ENCODE data around the gene CPEB4.

CPEB4 gene

DNA sequence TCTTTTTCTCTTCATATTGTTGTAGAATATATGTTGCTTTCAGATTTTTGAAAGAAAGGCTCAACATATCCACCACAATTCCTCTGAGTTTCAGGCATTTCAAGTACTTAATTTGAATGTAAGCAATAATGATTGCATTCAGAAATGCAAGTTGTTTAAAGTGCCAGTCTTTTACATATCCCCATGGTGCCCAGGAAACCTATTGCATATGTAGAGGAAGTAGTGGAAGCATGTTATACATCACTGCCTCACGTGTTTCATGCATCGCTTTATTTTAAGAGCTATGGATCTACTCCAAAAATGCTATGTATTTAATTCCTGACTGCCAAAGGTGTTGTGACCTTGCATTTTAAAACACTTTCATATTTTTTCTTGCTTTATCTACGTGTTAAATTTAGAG is 28.1 kb downstream of the CPEB4 start:
- H3K4me3 ChIP-seq (ENCODE audit: low read depth, low read length): no peak overlapping the region
- TF ChIP-seq, protein P1, sequence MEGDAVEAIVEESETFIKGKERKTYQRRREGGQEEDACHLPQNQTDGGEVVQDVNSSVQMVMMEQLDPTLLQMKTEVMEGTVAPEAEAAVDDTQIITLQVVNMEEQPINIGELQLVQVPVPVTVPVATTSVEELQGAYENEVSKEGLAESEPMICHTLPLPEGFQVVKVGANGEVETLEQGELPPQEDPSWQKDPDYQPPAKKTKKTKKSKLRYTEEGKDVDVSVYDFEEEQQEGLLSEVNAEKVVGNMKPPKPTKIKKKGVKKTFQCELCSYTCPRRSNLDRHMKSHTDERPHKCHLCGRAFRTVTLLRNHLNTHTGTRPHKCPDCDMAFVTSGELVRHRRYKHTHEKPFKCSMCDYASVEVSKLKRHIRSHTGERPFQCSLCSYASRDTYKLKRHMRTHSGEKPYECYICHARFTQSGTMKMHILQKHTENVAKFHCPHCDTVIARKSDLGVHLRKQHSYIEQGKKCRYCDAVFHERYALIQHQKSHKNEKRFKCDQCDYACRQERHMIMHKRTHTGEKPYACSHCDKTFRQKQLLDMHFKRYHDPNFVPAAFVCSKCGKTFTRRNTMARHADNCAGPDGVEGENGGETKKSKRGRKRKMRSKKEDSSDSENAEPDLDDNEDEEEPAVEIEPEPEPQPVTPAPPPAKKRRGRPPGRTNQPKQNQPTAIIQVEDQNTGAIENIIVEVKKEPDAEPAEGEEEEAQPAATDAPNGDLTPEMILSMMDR (IDR thresholded peaks at IDR 0.05; ENCODE audit: low read depth, low read length): no peak

DNA sequence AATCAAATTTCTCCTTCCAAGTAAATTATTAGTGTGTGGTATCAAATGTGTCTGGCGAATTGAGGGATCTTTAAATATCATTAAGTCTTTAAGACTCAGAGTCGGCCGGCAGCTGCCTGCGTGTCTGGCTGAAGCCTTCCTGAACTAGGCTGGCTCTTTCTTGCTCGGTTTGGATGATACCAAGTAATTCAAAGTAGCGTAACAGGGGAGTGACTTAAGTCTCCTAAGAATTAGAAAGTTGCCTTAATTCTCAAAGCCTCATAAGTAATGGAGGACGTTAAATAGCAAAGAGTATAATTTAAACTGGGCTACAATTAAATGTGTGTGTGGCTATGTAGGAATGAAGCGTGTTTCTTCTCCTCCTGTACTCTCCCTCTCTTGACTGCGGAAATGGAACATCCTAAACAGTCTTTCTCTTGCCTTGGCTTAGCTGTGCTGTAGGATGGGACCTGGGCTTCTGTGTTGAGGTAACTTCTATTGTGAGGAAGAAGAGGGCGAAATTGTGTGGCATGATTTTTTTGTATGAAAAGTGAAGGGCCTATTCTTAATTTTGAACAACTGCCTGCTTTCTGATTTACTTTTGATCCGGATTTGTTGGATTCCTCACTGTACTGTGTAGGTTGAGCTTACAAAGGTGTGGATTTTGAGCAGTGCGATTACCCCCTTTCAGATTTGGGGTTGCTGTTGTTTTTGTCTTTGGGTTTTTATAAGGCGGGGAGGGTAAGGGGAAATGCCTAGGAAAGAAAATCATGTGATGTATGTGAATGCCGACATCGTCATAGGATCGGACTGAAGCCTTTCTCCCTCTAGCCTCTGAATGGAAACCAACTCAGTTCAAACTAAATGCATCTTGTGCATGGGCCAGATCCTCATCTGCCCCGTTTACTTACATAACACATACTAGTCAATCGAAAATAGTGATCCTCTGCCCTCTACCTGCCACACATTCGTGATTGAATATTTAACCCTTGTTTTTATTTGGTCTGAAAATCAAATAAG is 29.9 kb downstream of the CPEB4 start:
- H3K4me3 ChIP-seq (ENCODE audit: low read depth, low read length): peak overlapping the region; percentile 66
- TF ChIP-seq, protein P1 (IDR thresholded peaks at IDR 0.05; ENCODE audit: low read depth, low read length): no peak

DNA sequence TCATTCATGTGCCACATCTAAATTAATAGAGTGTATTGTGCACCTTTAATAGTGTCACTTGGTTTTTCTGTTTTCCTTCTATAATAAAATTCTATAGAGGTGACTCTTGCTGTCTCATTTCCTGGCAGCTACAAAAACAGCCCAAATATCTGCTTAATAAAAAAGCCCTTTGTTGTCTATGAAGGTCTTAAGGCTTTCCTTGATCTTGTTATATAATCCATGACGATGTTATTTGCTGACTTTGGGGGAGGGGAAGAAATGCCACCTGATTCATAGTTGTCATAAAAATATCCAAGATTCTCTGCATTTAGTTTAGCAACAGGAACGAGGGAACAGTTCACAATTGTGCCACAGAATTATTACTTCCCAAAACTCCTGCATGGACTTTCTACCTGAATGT is 31.3 kb downstream of the CPEB4 start:
- H3K4me3 ChIP-seq (ENCODE audit: low read depth, low read length): no peak overlapping the region
- TF ChIP-seq, protein P1 (IDR thresholded peaks at IDR 0.05; ENCODE audit: low read depth, low read length): no peak

DNA sequence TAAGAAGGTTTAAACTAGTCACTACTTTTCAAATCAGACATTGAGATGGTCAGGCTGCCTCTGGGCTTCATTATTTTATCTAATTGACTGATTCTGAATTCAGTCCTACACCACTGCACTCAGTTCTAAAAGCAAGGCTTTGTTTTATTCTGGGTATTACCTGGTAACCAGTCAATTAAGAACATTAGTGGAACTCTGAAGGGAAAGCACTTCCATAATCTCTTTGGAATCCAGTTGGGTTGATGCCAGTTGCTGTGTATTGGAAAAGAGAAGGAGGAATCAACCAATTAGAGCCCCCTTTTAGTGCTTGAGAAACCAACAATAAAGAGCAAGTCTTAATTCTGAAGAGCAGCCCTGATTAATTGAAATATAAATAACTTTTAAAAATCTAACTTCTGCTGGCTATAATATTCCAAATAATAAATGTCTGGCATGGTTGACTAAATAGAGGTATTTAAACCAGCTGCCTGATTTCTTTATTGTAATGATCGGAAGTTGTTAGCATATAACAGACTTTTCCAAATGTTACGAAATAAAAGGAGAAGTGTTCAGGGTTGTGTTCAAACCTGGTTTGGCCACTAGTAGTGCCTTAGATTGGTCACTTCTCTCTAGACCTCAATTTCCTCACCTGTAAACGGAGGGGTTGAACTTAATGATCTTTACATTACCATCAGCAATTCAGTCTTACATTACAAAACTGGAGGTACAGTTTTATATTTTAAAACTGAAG is 32.0 kb downstream of the CPEB4 start:
- TF ChIP-seq, protein P1 (IDR thresholded peaks at IDR 0.05; ENCODE audit: low read depth, low read length): no peak
- no peak overlapping the region for H3K4me3 ChIP-seq (ENCODE audit: low read depth, low read length)

DNA sequence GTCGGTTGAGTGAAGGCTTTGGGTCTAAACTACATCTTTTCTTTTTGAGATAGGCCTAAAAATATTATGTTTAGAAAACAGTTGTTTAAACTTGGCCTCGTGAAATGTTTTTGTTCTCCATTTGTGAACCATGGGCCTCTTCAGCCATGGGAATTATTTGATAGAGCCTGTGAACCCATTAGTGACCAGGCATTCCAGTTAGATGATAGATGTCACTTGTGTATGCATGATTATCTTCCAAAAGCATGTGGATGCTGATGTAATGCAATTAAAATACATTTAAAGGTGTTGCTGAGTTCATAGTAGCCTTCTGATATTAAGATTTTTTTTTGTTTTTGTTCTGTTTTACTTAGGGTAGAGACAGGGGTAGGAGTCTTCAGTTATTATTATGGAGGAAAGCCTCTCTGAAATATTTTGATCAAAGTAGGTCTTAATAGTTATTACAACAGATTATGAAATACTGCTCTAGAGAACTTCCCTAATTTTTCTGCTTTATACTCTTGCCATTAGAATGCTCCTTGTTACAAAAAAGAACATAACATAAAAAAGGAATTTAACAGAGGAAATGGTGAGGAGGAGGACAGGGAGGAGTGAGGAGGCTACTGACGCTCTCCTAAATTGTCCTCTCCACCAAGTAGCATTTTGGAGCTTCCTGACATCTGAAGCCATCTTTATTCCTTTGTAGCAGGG is 32.9 kb downstream of the CPEB4 start:
- no peak overlapping the region for H3K4me3 ChIP-seq (ENCODE audit: low read depth, low read length)
- TF ChIP-seq, protein P1 (IDR thresholded peaks at IDR 0.05; ENCODE audit: low read depth, low read length): no peak

DNA sequence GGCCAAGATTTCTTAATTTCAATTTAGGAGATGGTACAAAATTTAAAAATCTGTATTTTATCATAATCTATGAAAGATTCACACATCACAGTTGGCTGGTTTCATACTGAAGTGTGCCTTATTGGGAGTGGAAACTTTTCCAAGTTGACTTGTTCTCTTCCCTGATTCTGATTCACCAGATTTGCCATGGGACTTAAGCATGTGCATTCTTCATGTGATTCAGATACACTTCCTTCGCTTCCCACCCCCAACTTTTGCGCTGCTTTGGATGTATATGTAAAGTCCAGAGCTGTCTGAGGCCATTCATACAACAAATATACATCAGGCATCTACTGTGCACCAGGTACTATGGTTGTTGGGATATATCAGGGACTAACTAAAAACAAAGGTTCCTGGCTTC is 34.4 kb downstream of the CPEB4 start:
- TF ChIP-seq, protein P1 (IDR thresholded peaks at IDR 0.05; ENCODE audit: low read depth, low read length): no peak
- H3K4me3 ChIP-seq (ENCODE audit: low read depth, low read length): no peak overlapping the region

Data from WI38 (cell line).